Progenitor cell of endocrine pancreas (in vitro differentiated cells): ENCODE measurements around the gene SCGB3A2. TPM values are rescaled to one million over a fixed set of nuclear protein-coding genes. Genes with fewer than 3 reads are reported as not detected.

Experiments used
- DNase-seq: peaks from one replicate; pipeline ENCODE4 v3.0.0; 2021; ENCODE audit warnings: low spot score; ENCODE audit not compliant: unreplicated experiment
- H3K27ac Mint-ChIP-seq: 2 replicates; pipeline ENCODE4 v1.8.0; 2021; ENCODE audit warnings: mild to moderate bottlenecking, moderate library complexity, mixed read lengths
- H3K27me3 Mint-ChIP-seq: 2 replicates; pipeline ENCODE4 v1.8.0; 2021; ENCODE audit warnings: mixed read lengths
- H3K36me3 Mint-ChIP-seq: 2 replicates; pipeline ENCODE4 v1.8.0; 2022; ENCODE audit warnings: mixed read lengths; ENCODE audit not compliant: insufficient read depth
- H3K4me1 Mint-ChIP-seq: 2 replicates; pipeline ENCODE4 v1.8.0; 2021; ENCODE audit warnings: low read depth, mixed read lengths
- H3K4me3 Mint-ChIP-seq: 2 replicates; pipeline ENCODE4 v1.8.0; 2021; ENCODE audit warnings: low read depth, mild to moderate bottlenecking, moderate library complexity, mixed read lengths
- H3K9me3 Mint-ChIP-seq: 2 replicates; pipeline ENCODE4 v1.8.0; 2021; ENCODE audit warnings: low read depth, mixed read lengths
- CTCF ChIP-seq: fragments of 200-600 bp; sonication (generic); IDR thresholded peaks from one replicate; pipeline ENCODE4 v1.5.0; 2021; ENCODE audit warnings: antibody characterized with exemption, mild to moderate bottlenecking; ENCODE audit not compliant: unreplicated experiment
- total RNA-seq: library from RNA; stranded (reverse); gene quantifications from 2 replicates; pipeline ENCODE4 v1.2.1, GENCODE V29; 2021

SCGB3A2 gene
- total RNA-seq, 1 donor from 2014 or later, result not detected

GRCh38 chr5:147906326-147907095 lies 28.0 kb downstream of the SCGB3A2 start, which contains the start of gene C5orf46:
C5orf46 (minus strand) TSS chr5:147906538; CDS start chr5:147906501, 37 bp downstream.
- no peak within 1 kb of the TSS for H3K4me3 Mint-ChIP-seq
- H3K27ac Mint-ChIP-seq, result no peak within 1 kb of the TSS
- TF ChIP-seq CTCF, result no peak
- no peak for DNase-seq
- H3K4me1 Mint-ChIP-seq, result peaks cover 4% of the 10 kb centered on the region
- no peaks in the 10 kb centered on the region for H3K36me3 Mint-ChIP-seq
- H3K27me3 Mint-ChIP-seq, result no peaks in the 10 kb centered on the region
- H3K9me3 Mint-ChIP-seq, result no peaks in the 10 kb centered on the region

- no peak for DNase-seq
- H3K27ac Mint-ChIP-seq, result no peak overlapping the region
- no peaks in the 10 kb centered on the region for H3K36me3 Mint-ChIP-seq
- peaks cover 2% of the 10 kb centered on the region for H3K9me3 Mint-ChIP-seq
- H3K4me3 Mint-ChIP-seq, result no peak overlapping the region
- peaks cover 2% of the 10 kb centered on the region for H3K4me1 Mint-ChIP-seq
- no peaks in the 10 kb centered on the region for H3K27me3 Mint-ChIP-seq
- TF ChIP-seq CTCF, result no peak
These were observed 32.9 kb downstream of the SCGB3A2 start for GRCh38 chr5:147911427-147911826.

- TF ChIP-seq CTCF, result no peak
- Mint-ChIP-seq H3K36me3 (no peaks in the 10 kb centered on the region), H3K4me3 (no peak overlapping the region), H3K27me3 (no peaks in the 10 kb centered on the region), H3K27ac (no peak overlapping the region), H3K9me3 (peaks cover 2% of the 10 kb centered on the region), H3K4me1 (peaks cover 2% of the 10 kb centered on the region)
- no peak for DNase-seq
These were observed 33.5 kb downstream of the SCGB3A2 start for GRCh38 chr5:147912011-147912410.

GRCh38 chr5:147913786-147914185 lies 35.3 kb downstream of the SCGB3A2 start:
- H3K36me3 Mint-ChIP-seq, result no peaks in the 10 kb centered on the region
- no peaks in the 10 kb centered on the region for H3K27me3 Mint-ChIP-seq
- no peak overlapping the region for H3K27ac Mint-ChIP-seq
- H3K4me1 Mint-ChIP-seq, result peaks cover 2% of the 10 kb centered on the region
- TF ChIP-seq CTCF, result no peak
- no peak overlapping the region for H3K4me3 Mint-ChIP-seq
- peaks cover 2% of the 10 kb centered on the region for H3K9me3 Mint-ChIP-seq
- DNase-seq, result no peak

- no peak overlapping the region for H3K27ac Mint-ChIP-seq
- H3K4me3 Mint-ChIP-seq, result no peak overlapping the region
- no peaks in the 10 kb centered on the region for H3K4me1 Mint-ChIP-seq
These were observed 39.7 kb downstream of the SCGB3A2 start for GRCh38 chr5:147918101-147918685.

More at GRCh38 chr5:147918101-147918685, 39.7 kb downstream of the SCGB3A2 start:
- no peak for TF ChIP-seq CTCF
- Mint-ChIP-seq H3K36me3 (no peaks in the 10 kb centered on the region), H3K9me3 (peaks cover 2% of the 10 kb centered on the region), H3K27me3 (no peaks in the 10 kb centered on the region)
- no peak for DNase-seq
